Activated T-cell treated with anti-CD3 and anti-CD28 coated beads, Interleukin-2, amount 50 U/mL, for 24 hours (primary cell): ENCODE data around the gene CPED1.
"Not testable (repeated sequence)": the region's sequence is repeated elsewhere in the genome, so short reads cannot be mapped to it uniquely, and the experiment has no call there.

Source experiments
- DNase-seq: peaks from one replicate; pipeline ENCODE4 v3.0.0-alpha.2; 2020
- H3K27ac Mint-ChIP-seq: 2 replicates; pipeline ENCODE4 v1.8.0; 2020; ENCODE audit warnings: mild to moderate bottlenecking, mixed read lengths
- H3K27me3 Mint-ChIP-seq: 2 replicates; pipeline ENCODE4 v1.8.0; 2020; ENCODE audit warnings: mixed read lengths
- H3K36me3 Mint-ChIP-seq: 2 replicates; pipeline ENCODE4 v1.8.0; 2020; ENCODE audit warnings: low read depth, mixed read lengths
- H3K4me1 Mint-ChIP-seq: 2 replicates; pipeline ENCODE4 v1.8.0; 2020; ENCODE audit warnings: low read depth, mixed read lengths
- H3K4me3 Mint-ChIP-seq: 2 replicates; pipeline ENCODE4 v1.8.0; 2020; ENCODE audit warnings: mild to moderate bottlenecking, moderate library complexity, mixed read lengths
- H3K9me3 Mint-ChIP-seq: 2 replicates; pipeline ENCODE4 v1.8.0; 2020; ENCODE audit warnings: mixed read lengths

The CPED1 gene

GRCh38 chr7:121101621-121102020, 113.1 kb downstream of the CPED1 start:
- Mint-ChIP-seq H3K36me3 (no peaks in the 10 kb centered on the region), H3K9me3 (no peaks in the 10 kb centered on the region), H3K4me3 (no peak overlapping the region), H3K27ac (no peak overlapping the region), H3K4me1 (no peaks in the 10 kb centered on the region), H3K27me3 (no peaks in the 10 kb centered on the region)
- no peak for DNase-seq

- H3K27ac Mint-ChIP-seq = no peak overlapping the region
Observed at GRCh38 chr7:121102619-121103018, 114.1 kb downstream of the CPED1 start.

GRCh38 chr7:121103086-121103485, 114.6 kb downstream of the CPED1 start:
- no peak for DNase-seq
- no peak overlapping the region for H3K27ac Mint-ChIP-seq
- H3K4me3 Mint-ChIP-seq = no peak overlapping the region
- no peaks in the 10 kb centered on the region for H3K27me3 Mint-ChIP-seq
- H3K36me3 Mint-ChIP-seq = no peaks in the 10 kb centered on the region
- no peaks in the 10 kb centered on the region for H3K9me3 Mint-ChIP-seq
- H3K4me1 Mint-ChIP-seq = no peaks in the 10 kb centered on the region

More at GRCh38 chr7:121102619-121103018, 114.1 kb downstream of the CPED1 start:
- no peaks in the 10 kb centered on the region for H3K27me3 Mint-ChIP-seq
- H3K36me3 Mint-ChIP-seq = no peaks in the 10 kb centered on the region
- no peak for DNase-seq
- no peaks in the 10 kb centered on the region for H3K4me1 Mint-ChIP-seq
- no peaks in the 10 kb centered on the region for H3K9me3 Mint-ChIP-seq
- H3K4me3 Mint-ChIP-seq = no peak overlapping the region

GRCh38 chr7:121103579-121103978, 115.1 kb downstream of the CPED1 start:
- H3K4me3 Mint-ChIP-seq = no peak overlapping the region
- no peaks in the 10 kb centered on the region for H3K36me3 Mint-ChIP-seq
- H3K27ac Mint-ChIP-seq = no peak overlapping the region
- no peak for DNase-seq
- H3K27me3 Mint-ChIP-seq = peaks cover under 1% of the 10 kb centered on the region
- H3K9me3 Mint-ChIP-seq = no peaks in the 10 kb centered on the region
- H3K4me1 Mint-ChIP-seq = no peaks in the 10 kb centered on the region

GRCh38 chr7:121105262-121105661, 116.8 kb downstream of the CPED1 start:
- H3K36me3 Mint-ChIP-seq = no peaks in the 10 kb centered on the region
- no peak overlapping the region for H3K4me3 Mint-ChIP-seq
- no peaks in the 10 kb centered on the region for H3K4me1 Mint-ChIP-seq
- no peak overlapping the region for H3K27ac Mint-ChIP-seq
- H3K9me3 Mint-ChIP-seq = no peaks in the 10 kb centered on the region
- no peak for DNase-seq
- H3K27me3 Mint-ChIP-seq = peaks cover 9% of the 10 kb centered on the region

DNA sequence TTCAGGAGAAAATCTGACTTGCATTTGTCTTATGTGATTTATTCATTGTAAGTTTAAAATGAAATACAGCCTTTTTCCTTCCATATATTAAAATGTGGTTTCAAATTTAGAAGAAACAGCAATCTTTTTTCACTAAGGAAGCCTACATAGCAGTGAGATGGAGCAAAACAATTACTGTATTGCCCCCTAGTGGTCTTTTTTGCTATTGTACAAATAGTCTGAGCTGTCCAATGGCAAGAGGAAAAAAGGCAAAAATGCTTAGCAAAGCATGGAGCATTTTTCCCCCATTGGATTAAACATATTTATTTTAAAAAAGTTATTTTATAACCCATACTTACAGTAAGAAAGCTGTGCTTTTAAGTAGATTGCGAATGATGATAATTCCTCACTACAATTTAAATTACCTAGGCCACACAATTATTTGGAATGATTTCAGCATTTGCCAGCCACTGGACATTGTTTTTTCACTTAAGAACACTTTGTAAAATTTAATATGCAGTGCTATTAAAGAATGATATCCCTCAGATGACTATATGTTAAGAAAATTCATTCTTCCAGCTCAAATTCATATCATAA, 119.5 kb downstream of the CPED1 start:
- no peak for DNase-seq
- no peaks in the 10 kb centered on the region for H3K36me3 Mint-ChIP-seq
- peaks cover 12% of the 10 kb centered on the region for H3K27me3 Mint-ChIP-seq
- no peak overlapping the region for H3K4me3 Mint-ChIP-seq
- H3K27ac Mint-ChIP-seq = no peak overlapping the region
- H3K4me1 Mint-ChIP-seq = no peaks in the 10 kb centered on the region
- H3K9me3 Mint-ChIP-seq = no peaks in the 10 kb centered on the region

DNA sequence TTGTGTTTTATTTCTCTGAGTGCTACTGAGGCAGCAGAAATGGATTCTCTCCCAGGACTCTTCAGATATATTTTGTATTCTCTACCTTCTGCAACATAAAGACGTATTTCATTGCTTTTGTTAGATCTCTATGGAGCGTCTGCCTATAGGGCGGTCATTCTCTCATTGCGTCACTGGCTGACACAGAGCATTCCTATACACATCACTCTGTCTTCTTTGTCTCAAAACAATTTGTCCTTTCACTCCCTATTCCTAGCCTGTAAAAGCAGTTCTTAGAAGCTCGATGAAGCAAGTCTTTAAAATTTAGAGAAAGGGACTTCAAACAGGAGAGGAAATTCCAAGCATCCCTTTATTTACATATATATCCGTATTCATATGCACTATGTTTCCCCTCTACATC, 120.6 kb downstream of the CPED1 start:
- H3K36me3 Mint-ChIP-seq = no peaks in the 10 kb centered on the region
- DNase-seq = no peak
- H3K4me3 Mint-ChIP-seq = no peak overlapping the region
- peaks cover 12% of the 10 kb centered on the region for H3K27me3 Mint-ChIP-seq
- no peaks in the 10 kb centered on the region for H3K9me3 Mint-ChIP-seq
- H3K4me1 Mint-ChIP-seq = no peaks in the 10 kb centered on the region
- no peak overlapping the region for H3K27ac Mint-ChIP-seq

DNA sequence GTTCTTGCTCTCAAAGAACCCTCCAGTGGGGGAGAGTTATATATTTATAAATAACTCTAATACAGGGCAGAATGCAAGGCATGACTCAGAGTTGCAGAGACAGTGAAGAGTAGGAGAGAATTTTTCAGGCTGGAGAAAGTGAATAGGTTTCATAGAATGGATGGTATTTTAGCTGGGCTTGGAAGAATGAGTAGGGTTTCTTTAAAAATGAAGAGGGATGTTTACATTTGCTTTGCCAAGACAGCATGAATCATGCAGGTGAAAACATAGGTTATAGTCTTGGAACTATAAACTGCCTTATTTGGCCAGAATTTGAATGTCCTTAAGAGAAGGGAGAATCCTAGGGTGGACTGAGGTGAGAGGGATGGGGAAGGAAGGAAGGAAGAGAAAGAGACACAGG, 124.8 kb downstream of the CPED1 start:
- DNase-seq = no peak
- Mint-ChIP-seq H3K4me1 (no peaks in the 10 kb centered on the region), H3K9me3 (no peaks in the 10 kb centered on the region)

GRCh38 chr7:121116396-121116795, 127.9 kb downstream of the CPED1 start:
- Mint-ChIP-seq H3K36me3 (no peaks in the 10 kb centered on the region), H3K9me3 (no peaks in the 10 kb centered on the region), H3K27ac (no peak overlapping the region), H3K27me3 (no peaks in the 10 kb centered on the region), H3K4me3 (no peak overlapping the region), H3K4me1 (no peaks in the 10 kb centered on the region)
- DNase-seq = no peak

More for the DNA sequence above, 124.8 kb downstream of the CPED1 start:
- no peak overlapping the region for H3K4me3 Mint-ChIP-seq
- peaks cover 12% of the 10 kb centered on the region for H3K27me3 Mint-ChIP-seq
- H3K36me3 Mint-ChIP-seq = no peaks in the 10 kb centered on the region
- no peak overlapping the region for H3K27ac Mint-ChIP-seq

GRCh38 chr7:121119047-121119446, 130.5 kb downstream of the CPED1 start:
- Mint-ChIP-seq H3K4me1 (no peaks in the 10 kb centered on the region), H3K36me3 (no peaks in the 10 kb centered on the region), H3K27me3 (peaks cover 3% of the 10 kb centered on the region), H3K27ac (no peak overlapping the region), H3K9me3 (no peaks in the 10 kb centered on the region), H3K4me3 (no peak overlapping the region)
- no peak for DNase-seq

GRCh38 chr7:121123032-121123431, 134.5 kb downstream of the CPED1 start:
- no peak for DNase-seq
- no peak overlapping the region for H3K27ac Mint-ChIP-seq
- H3K9me3 Mint-ChIP-seq = no peaks in the 10 kb centered on the region
- H3K27me3 Mint-ChIP-seq = peaks cover 11% of the 10 kb centered on the region
- H3K36me3 Mint-ChIP-seq = no peaks in the 10 kb centered on the region
- no peaks in the 10 kb centered on the region for H3K4me1 Mint-ChIP-seq
- no peak overlapping the region for H3K4me3 Mint-ChIP-seq

DNA sequence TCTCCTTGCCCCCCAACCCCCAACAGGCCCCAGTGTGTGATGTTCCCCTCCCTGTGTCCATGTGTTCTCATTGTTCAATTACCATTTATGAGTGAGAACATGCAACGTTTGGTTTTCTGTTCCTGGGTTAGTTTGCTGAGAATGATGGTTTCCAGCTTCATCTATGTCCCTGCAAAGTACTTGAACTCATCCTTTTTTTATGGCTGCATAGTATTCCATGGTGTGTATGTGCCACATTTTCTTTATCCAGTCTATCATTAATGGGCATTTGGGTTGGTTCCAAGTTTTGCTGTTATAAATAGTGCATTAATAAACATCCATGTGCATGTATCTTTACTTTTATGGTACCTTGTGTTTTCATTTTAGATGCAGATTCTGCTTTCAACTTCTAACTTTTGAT, 136.9 kb downstream of the CPED1 start:
- peaks cover 11% of the 10 kb centered on the region for H3K27me3 Mint-ChIP-seq
- not testable (repeated sequence) for H3K9me3 Mint-ChIP-seq, H3K27ac Mint-ChIP-seq, H3K36me3 Mint-ChIP-seq, H3K4me1 Mint-ChIP-seq, DNase-seq, H3K4me3 Mint-ChIP-seq

GRCh38 chr7:121126201-121126600, 137.7 kb downstream of the CPED1 start:
- Mint-ChIP-seq H3K27ac (no peak overlapping the region), H3K36me3 (no peaks in the 10 kb centered on the region), H3K4me1 (no peaks in the 10 kb centered on the region), H3K9me3 (no peaks in the 10 kb centered on the region), H3K27me3 (peaks cover 11% of the 10 kb centered on the region), H3K4me3 (no peak overlapping the region)
- DNase-seq = no peak

GRCh38 chr7:121126801-121127534, 138.5 kb downstream of the CPED1 start:
- no peak overlapping the region for H3K27ac Mint-ChIP-seq
- peaks cover 8% of the 10 kb centered on the region for H3K27me3 Mint-ChIP-seq
- H3K36me3 Mint-ChIP-seq = no peaks in the 10 kb centered on the region
- no peaks in the 10 kb centered on the region for H3K9me3 Mint-ChIP-seq
- H3K4me1 Mint-ChIP-seq = no peaks in the 10 kb centered on the region
- DNase-seq = no peak
- H3K4me3 Mint-ChIP-seq = no peak overlapping the region

DNA sequence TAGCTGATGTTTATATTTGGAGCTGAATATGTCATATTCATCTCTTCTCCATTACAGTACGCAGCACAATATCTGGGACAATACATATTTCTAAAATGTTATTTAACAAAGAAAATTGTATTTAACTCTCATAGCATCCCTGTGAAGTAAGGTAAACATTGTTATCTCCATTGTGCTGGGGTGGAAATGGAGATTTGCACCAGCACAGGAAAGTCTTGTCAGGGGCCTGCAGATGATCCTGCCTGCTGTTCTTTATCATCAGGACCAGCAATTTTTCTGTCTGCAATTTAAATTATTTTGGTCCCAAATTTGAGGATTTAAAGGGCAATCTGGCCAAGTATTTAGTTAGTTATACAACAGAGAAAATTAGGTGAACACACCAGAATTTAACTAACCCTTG, 144.4 kb downstream of the CPED1 start:
- H3K36me3 Mint-ChIP-seq = no peaks in the 10 kb centered on the region
- H3K27me3 Mint-ChIP-seq = peaks cover 2% of the 10 kb centered on the region
- no peaks in the 10 kb centered on the region for H3K9me3 Mint-ChIP-seq
- DNase-seq = no peak
- H3K27ac Mint-ChIP-seq = no peak overlapping the region
- H3K4me3 Mint-ChIP-seq = no peak overlapping the region
- peaks cover 2% of the 10 kb centered on the region for H3K4me1 Mint-ChIP-seq
